Measurements from ENCODE around the gene TSPOAP1. TPM values are rescaled to one million over a fixed set of nuclear protein-coding genes. Genes with fewer than 3 reads are reported as not detected.
A peak's percentile ranks its signal among the peaks of the same experiment; 100 is the strongest.

TSPOAP1 gene
- total RNA-seq, 3 donors from 2014 or later = 5.3 to 27.7 (median 8.3) TPM

DNA sequence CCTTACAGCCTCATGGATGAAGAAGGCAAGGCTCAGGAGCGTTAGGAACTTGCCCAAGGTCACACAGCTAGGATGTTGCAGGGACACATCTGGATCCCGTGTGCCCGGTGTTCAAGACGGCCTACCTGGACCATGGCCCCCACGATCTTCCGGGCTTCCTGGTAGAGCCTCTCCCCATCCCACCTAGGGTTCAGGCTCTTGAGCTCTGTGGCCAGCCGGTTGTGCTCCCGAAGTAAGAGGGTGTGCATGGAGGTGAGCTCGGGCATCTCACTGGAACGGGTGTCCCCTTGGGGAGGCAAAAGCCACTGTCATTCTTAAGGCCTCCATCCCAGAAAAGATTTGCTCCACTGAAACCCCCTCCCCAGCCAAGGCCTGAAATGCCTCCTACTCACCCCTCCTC lies 53.2 kb downstream of the TSPOAP1 start:
- DNase-seq = no peak
- Histone ChIP-seq H3K9me3 (no peaks in the 10 kb centered on the region), H3K4me1 (ENCODE audit: low read depth) (no peaks in the 10 kb centered on the region), H3K4me3 (no peak overlapping the region), H3K36me3 (ENCODE audit: low read depth) (no peaks in the 10 kb centered on the region)
- TF ChIP-seq CTCF (IDR thresholded peaks at IDR 0.05) = no peak
- no peak for ATAC-seq
- intact Hi-C loops (cut with DNase I, micrococcal nuclease) = no loop called here

DNA sequence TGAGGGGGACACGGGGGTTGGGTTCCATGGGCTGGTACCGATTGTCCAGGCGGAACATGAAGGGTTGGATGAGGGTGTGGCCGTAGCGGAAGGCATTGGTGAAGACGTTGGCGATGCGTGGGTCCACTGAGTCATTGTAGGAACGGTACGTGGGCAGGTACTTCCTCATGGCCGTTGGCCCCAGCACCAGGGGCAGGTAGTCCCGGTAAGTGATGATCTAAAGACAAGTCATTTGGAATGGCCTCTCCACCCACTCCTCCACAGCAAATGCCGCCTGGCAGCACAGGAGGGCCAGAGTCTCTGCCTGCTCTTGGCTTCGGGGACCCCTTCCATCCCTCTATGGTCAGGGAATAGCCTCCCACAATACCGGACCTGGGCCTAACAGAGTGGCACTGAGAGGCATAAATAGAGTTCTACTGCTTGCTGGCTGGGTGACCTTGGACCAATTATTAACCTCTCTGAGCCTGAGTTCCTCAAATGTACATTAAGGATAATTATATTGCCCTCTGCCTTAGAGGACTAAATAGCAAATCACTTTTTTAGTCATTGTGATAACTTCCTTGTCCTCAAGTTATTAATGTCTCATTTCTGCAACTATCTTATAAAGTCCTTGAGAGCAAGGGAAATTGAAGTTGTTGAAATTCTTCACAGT lies 55.0 kb downstream of the TSPOAP1 start:
- DNase-seq (no peak), ATAC-seq (no peak)
- no peaks in the 10 kb centered on the region for H3K4me1 ChIP-seq (ENCODE audit: low read depth)
- H3K4me3 ChIP-seq = no peak overlapping the region
- H3K9me3 ChIP-seq = no peaks in the 10 kb centered on the region
- intact Hi-C loops (cut with DNase I, micrococcal nuclease) = no loop called here
- H3K36me3 ChIP-seq (ENCODE audit: low read depth) = no peaks in the 10 kb centered on the region
- no peak for TF ChIP-seq CTCF (IDR thresholded peaks at IDR 0.05)

- intact Hi-C loops (cut with DNase I, micrococcal nuclease) = no loop called here
- no peaks in the 10 kb centered on the region for H3K4me1 ChIP-seq (ENCODE audit: low read depth)
- H3K36me3 ChIP-seq (ENCODE audit: low read depth) = no peaks in the 10 kb centered on the region
- no peak overlapping the region for H3K4me3 ChIP-seq
- ATAC-seq (no peak), DNase-seq (no peak)
- H3K9me3 ChIP-seq = no peaks in the 10 kb centered on the region
- no peak for TF ChIP-seq CTCF (IDR thresholded peaks at IDR 0.05)
These were observed 56.0 kb downstream of the TSPOAP1 start for GRCh38 chr17:58272367-58273280.

DNA sequence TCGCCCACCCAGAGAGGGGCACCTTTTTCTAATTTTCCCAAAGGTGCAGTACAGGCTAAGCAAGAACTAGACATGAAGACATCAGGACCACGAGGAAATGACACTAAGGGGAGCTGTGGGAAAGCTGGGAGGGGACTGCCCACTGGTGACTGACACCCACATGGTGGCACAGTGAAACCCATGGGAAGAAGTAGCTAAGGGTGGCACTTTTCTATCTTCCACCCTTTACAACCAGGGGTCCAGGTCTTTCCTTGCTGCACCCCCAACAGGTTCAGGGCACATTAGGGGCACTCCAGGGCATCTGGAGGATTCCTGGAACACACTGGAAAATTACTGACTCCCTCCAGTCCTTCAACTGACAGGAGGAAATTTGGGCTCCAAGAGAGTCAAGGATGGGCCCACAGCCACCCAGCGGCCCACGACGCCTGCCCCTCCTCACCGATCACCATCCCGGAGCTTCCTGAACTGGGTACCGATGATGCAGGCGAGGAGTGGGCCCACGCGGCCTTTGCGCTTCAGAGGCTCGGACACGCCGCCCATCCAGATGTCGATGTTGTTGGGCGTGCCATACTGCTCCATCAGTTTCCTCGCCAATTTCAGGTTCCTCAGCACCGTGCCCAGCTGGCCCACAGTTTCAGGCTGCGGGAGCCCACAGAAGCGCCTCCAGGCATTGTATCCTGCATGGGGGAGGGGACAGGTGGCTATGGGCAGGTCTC lies 57.2 kb downstream of the TSPOAP1 start:
- Histone ChIP-seq H3K4me1 (ENCODE audit: low read depth) (no peaks in the 10 kb centered on the region), H3K36me3 (ENCODE audit: low read depth) (no peaks in the 10 kb centered on the region), H3K4me3 (no peak overlapping the region), H3K9me3 (no peaks in the 10 kb centered on the region)
- DNase-seq (no peak), ATAC-seq (no peak)
- TF ChIP-seq CTCF (IDR thresholded peaks at IDR 0.05) = no peak
- intact Hi-C loops (cut with DNase I, micrococcal nuclease) = no loop called here

- TF ChIP-seq CTCF (IDR thresholded peaks at IDR 0.05) = no peak
- Histone ChIP-seq H3K36me3 (ENCODE audit: low read depth) (no peaks in the 10 kb centered on the region), H3K4me1 (ENCODE audit: low read depth) (no peaks in the 10 kb centered on the region), H3K9me3 (no peaks in the 10 kb centered on the region), H3K4me3 (no peak overlapping the region)
- DNase-seq (no peak), ATAC-seq (peak; percentile 61)
- intact Hi-C loops (cut with DNase I, micrococcal nuclease) = no loop called here
These were observed 57.9 kb downstream of the TSPOAP1 start for GRCh38 chr17:58270476-58271215.

All from mucosa of descending colon (tissue), 3 donors.